Lower leg skin (tissue), 4 donors: ENCODE results near the gene BBS9. TPM values are rescaled to one million over a fixed set of nuclear protein-coding genes. Genes with fewer than 3 reads are reported as not detected.

Experiments
- DNase-seq, 2 donors: peaks; one replicate each; pipeline ENCODE4 v3.0.0-alpha.2; 2019; ENCODE audit warnings: low spot score in 2 of 2
- H3K4me3 ChIP-seq: fragments of 200-600 bp; sonication (generic); 2 replicates; pipeline ENCODE4 v1.5.1; 2017; ENCODE audit warnings: mild to moderate bottlenecking, low read depth; ENCODE audit not compliant: poor library complexity, severe bottlenecking
- POLR2A ChIP-seq, 2 donors: fragments of 450-650 bp; IDR thresholded peaks; one replicate each; pipeline ENCODE4 v1.6.1; 2016 to 2017; ENCODE audit warnings: antibody characterized with exemption in 2 of 2, mild to moderate bottlenecking in 1 of 2, moderate library complexity in 1 of 2
- WGBS, 2 donors: methylation state at CpG; one replicate each; pipeline ENCODE4 v1.1.5; 2018; 5-methylcytosine and 5-hydroxymethylcytosine counted together
- intact Hi-C: fragments of 100-400 bp; cut with DNase I; formaldehyde crosslinking; loops from one replicate; pipeline ENCODE4 v1.15.0; 2023; ENCODE audit warnings: low total_unique reads
- total RNA-seq, 4 donors: library from RNA; depleted of rRNA; stranded (reverse); fragments of >200 nt; gene quantifications; one replicate each; pipeline ENCODE4 v1.1.0, GENCODE V29; 2016
- TF ChIP-seq, protein P1 (sequence below), 3 donors: fragments of 450-650 bp; IDR thresholded peaks; one replicate each; pipeline ENCODE4 v1.5.1; 2016; ENCODE audit warnings: antibody characterized with exemption in 3 of 3, mild to moderate bottlenecking in 3 of 3, moderate library complexity in 2 of 3

BBS9 gene
- total RNA-seq, 4 donors from 2014 or later = 10.1 to 25.1 (median 11.2) TPM

DNA sequence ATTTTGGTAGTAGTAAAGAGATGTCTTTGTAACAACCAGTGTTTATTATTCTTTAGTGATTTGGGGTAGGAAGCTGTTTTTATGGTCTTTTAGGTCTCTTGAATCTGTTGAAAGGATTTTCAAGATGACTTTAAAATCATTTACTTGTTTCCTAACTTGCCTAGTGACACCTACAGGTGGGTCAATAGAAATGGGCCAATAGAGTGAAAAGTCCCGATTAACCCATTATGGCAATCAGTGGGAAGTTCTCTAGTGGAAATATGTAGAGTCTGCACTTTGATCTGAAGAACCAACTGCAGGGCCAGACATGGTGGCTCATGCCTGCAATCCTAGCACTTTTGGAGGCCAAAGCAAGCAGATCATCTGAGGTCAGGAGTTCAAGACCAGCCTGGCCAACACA, 401.3 kb downstream of the BBS9 start:
- WGBS, 2 donors = 96 to 100% methylated on average over 1 of the region's 1 CpG
- no peak for DNase-seq
- TF ChIP-seq, protein P1, sequence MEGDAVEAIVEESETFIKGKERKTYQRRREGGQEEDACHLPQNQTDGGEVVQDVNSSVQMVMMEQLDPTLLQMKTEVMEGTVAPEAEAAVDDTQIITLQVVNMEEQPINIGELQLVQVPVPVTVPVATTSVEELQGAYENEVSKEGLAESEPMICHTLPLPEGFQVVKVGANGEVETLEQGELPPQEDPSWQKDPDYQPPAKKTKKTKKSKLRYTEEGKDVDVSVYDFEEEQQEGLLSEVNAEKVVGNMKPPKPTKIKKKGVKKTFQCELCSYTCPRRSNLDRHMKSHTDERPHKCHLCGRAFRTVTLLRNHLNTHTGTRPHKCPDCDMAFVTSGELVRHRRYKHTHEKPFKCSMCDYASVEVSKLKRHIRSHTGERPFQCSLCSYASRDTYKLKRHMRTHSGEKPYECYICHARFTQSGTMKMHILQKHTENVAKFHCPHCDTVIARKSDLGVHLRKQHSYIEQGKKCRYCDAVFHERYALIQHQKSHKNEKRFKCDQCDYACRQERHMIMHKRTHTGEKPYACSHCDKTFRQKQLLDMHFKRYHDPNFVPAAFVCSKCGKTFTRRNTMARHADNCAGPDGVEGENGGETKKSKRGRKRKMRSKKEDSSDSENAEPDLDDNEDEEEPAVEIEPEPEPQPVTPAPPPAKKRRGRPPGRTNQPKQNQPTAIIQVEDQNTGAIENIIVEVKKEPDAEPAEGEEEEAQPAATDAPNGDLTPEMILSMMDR (IDR thresholded peaks at IDR 0.05) = no peak
- TF ChIP-seq POLR2A (IDR thresholded peaks at IDR 0.05) = no peak
- intact Hi-C loops = no loop called here
- H3K4me3 ChIP-seq = no peak overlapping the region

DNA sequence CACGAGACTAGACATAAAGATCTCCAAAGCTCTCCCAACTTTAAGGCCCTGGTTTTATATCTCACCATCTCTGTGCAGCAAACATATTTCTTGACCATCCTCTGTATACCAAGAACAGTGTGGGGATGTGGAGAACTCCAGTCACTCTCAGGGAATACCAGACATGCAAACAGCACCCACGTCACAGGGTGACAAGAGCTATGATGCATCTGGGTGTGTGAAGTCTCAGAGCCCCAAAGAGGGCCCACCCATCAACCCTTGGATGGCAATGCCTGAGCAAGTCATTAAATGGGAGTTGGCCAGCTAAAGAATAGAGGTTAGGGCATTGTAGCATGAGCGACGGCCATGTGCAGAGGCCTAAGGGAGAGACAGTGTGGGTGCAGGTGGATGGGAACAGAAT, 402.5 kb downstream of the BBS9 start:
- intact Hi-C loops = no loop called here
- TF ChIP-seq, protein P1 (IDR thresholded peaks at IDR 0.05) = no peak
- TF ChIP-seq POLR2A (IDR thresholded peaks at IDR 0.05) = no peak
- 97 to 100% methylated on average over 4 of the region's 4 CpGs for WGBS, 2 donors
- DNase-seq = no peak
- H3K4me3 ChIP-seq = no peak overlapping the region

DNA sequence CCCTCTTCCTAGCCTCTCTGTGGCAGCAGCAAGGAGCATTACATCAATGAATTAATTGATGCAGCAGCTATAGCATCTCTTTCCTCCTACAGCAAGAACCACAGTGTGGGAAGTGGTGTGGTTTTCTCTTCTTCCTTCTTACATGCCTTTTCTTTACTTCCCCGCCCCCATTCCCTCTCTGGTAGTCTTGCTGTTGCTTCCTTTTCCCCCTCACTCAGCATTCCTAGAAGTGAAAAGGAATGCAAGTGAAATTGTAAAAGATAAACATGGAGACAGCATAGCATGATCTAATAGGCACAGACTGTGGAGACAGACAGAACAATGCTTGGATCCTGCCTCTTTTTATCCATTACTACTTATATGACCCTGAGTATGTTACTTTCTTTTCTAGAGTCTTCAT, 405.5 kb downstream of the BBS9 start:
- H3K4me3 ChIP-seq = no peak overlapping the region
- no peak for DNase-seq
- intact Hi-C loops = no loop called here
- TF ChIP-seq POLR2A (IDR thresholded peaks at IDR 0.05) = no peak
- TF ChIP-seq, protein P1 (IDR thresholded peaks at IDR 0.05) = no peak
- 87 to 90% methylated on average over 1 of the region's 1 CpG for WGBS, 2 donors

DNA sequence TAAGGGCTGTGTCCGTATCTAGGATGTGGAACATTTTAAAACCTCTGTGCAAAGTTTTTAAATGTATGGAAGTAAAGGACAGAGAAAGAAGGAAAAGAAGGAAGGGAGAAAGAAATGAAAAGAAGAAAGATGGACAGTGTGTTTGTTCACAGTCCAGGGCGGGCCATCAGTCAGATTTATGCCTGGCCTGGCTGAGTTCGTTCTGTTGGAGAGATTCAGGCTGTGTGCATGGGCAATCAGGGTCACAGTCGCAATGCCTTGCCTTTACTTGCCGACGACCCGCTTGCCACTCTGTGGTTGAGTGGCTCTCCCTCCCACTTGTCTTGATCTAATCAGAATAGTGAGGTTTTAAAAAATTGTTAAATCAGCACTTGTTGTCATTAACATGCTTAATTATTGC, 406.6 kb downstream of the BBS9 start:
- intact Hi-C loops = no loop called here
- WGBS, 2 donors = 82 to 86% methylated on average over 7 of the region's 7 CpGs
- no peak for TF ChIP-seq POLR2A (IDR thresholded peaks at IDR 0.05)
- TF ChIP-seq, protein P1 (IDR thresholded peaks at IDR 0.05) = no peak

DNA sequence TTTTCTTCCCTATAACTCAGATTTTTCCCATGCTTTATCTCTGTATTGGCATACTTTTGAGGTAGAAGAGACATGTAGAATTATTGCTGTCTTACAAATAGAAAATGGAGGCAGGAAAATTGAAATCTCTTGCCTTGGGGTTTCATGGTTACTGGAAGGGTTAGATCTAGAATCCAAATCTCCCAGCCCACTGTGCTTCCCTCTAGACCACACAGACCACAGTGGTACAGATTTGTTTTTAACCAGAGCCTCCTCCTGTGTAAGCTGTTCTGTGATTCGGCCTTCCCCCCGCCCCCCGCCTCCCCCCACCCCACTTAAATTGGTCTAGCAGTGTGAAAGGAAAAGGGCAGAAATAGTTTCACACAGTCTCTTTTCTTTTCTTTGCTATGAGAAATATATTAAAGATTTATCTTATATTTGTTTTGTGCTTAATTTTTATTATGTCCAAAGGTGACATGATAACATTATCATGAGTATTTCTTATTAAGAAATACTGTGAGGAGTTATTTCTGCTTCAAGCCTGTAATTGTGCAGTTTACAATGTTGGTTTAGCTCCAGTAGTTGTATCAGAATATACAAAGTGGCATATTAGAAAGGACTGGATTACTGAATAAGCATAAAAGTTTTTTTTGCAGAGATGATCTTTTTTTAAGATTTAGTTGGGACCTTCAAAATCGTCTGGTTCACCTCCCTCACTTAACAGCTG, 407.2 kb downstream of the BBS9 start:
- no peak for DNase-seq
- no peak overlapping the region for H3K4me3 ChIP-seq
- TF ChIP-seq, protein P1 (IDR thresholded peaks at IDR 0.05) = no peak
- no peak for TF ChIP-seq POLR2A (IDR thresholded peaks at IDR 0.05)
- intact Hi-C loops = no loop called here
- 70 to 82% methylated on average over 4 of the region's 4 CpGs for WGBS, 2 donors

More for the DNA sequence above, 406.6 kb downstream of the BBS9 start:
- H3K4me3 ChIP-seq = no peak overlapping the region
- DNase-seq = no peak

DNA sequence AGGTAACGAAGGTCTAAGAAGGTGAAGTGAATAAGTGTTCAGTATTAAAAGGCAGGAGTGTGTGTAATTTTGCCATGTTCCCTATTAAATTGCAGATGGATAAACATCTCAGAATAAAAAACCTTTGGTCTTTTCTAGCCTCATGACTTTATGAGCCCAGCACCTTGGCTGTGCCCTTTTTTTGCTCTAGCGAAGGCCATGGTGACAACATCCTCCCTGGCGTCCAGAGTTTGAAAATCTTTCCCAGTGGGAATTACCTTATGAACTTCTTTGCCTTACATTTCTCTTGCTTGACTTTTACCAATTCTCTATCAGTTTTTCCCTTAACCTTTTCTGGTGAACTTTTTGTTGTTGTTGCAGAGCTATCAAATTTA, 407.7 kb downstream of the BBS9 start:
- intact Hi-C loops = no loop called here
- no peak overlapping the region for H3K4me3 ChIP-seq
- no peak for DNase-seq
- TF ChIP-seq, protein P1 (IDR thresholded peaks at IDR 0.05) = no peak
- no peak for TF ChIP-seq POLR2A (IDR thresholded peaks at IDR 0.05)
- 92 to 97% methylated on average over 3 of the region's 3 CpGs for WGBS, 2 donors
